Fibroblast of upper back skin (primary cell): ENCODE results near the gene UGT1A1.

Experiments used
- DNase-seq: peaks from one replicate; pipeline ENCODE4 v3.0.0-alpha.2; 2013

Gene UGT1A1

GRCh38 chr2:233799087-233799665 lies 39.1 kb downstream of the UGT1A1 start:
- no peak for DNase-seq

GRCh38 chr2:233799716-233800115 lies 39.6 kb downstream of the UGT1A1 start:
- no peak for DNase-seq

GRCh38 chr2:233800208-233800607 lies 40.1 kb downstream of the UGT1A1 start:
- DNase-seq = no peak

- DNase-seq = no peak
Measured at GRCh38 chr2:233801357-233802131, 41.5 kb downstream of the UGT1A1 start.

- no peak for DNase-seq
Measured at GRCh38 chr2:233802132-233802815, 42.2 kb downstream of the UGT1A1 start.

GRCh38 chr2:233803292-233803911 lies 43.3 kb downstream of the UGT1A1 start:
- no peak for DNase-seq

GRCh38 chr2:233803994-233804393 lies 43.9 kb downstream of the UGT1A1 start:
- DNase-seq = no peak

- no peak for DNase-seq
Measured at GRCh38 chr2:233807215-233807865, 47.3 kb downstream of the UGT1A1 start.

GRCh38 chr2:233807966-233808935 lies 48.2 kb downstream of the UGT1A1 start:
- no peak for DNase-seq

- DNase-seq = no peak
Measured at GRCh38 chr2:233810385-233810784, 50.3 kb downstream of the UGT1A1 start.

- no peak for DNase-seq
Measured at GRCh38 chr2:233811087-233811486, 51.0 kb downstream of the UGT1A1 start.

GRCh38 chr2:233811732-233812131 lies 51.7 kb downstream of the UGT1A1 start:
- no peak for DNase-seq

- no peak for DNase-seq
Measured at GRCh38 chr2:233813236-233814055, 53.4 kb downstream of the UGT1A1 start.

- DNase-seq = no peak
Measured at GRCh38 chr2:233814056-233814835, 54.2 kb downstream of the UGT1A1 start.

GRCh38 chr2:233815861-233816260 lies 55.8 kb downstream of the UGT1A1 start:
- DNase-seq = no peak

- DNase-seq = no peak
Measured at GRCh38 chr2:233816334-233816733, 56.3 kb downstream of the UGT1A1 start.

GRCh38 chr2:233816771-233817170 lies 56.7 kb downstream of the UGT1A1 start:
- DNase-seq = no peak

GRCh38 chr2:233817361-233817911 lies 57.4 kb downstream of the UGT1A1 start:
- DNase-seq = no peak

GRCh38 chr2:233817995-233818638 lies 58.0 kb downstream of the UGT1A1 start:
- no peak for DNase-seq
